Stimulated activated CD4-positive, alpha-beta T cell treated with anti-CD3 and anti-CD28 coated beads, Interleukin-1b, Interleukin-23, amount 100 ng/mL, for 1 hour (primary cell): ENCODE data around the gene MEF2D.
A peak's percentile ranks its signal among the peaks of the same experiment; 100 is the strongest.

Experiments
- DNase-seq, 2 donors: peaks; one replicate each; pipeline ENCODE4 v3.0.0-alpha.2; 2020; ENCODE audit warnings: low read depth in 2 of 2

The MEF2D gene

DNA sequence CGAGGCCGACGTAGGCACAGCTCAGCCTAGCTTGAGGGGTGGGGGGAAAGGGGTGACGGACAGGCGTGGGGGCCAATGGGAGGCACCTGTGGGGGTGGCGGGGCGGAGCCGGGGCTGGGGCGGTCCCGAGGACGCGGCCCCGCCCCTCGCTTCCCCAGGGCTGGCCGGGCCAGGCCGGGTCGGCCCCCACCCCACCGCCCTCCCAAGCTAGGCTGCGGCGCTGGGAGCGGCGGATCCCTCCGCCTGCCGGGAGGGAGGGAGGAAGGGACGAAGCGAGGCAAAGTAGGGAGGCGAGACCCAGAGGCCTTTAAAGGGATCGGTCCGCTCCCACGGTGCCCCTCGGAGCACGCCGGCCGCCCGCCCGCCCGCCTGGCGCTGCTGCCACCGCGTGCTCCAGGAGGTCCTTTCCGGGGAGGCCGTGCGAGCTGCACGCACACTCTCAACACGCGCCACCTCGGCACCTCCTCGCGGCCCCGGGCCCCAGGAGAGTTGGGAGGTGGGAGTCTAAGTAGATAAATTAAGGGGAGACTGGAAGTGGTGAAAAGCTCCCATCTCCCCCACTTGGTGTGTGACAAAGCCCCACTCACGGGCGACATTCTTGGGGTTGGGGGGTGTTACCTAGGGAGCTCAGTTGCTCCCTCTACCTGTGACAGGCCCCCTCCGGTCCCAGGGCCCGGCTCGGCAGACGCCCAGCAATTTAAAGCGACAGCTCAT lies 375 bp upstream of the MEF2D start:
- DNase-seq, result peak; percentile 87 to 92

DNA sequence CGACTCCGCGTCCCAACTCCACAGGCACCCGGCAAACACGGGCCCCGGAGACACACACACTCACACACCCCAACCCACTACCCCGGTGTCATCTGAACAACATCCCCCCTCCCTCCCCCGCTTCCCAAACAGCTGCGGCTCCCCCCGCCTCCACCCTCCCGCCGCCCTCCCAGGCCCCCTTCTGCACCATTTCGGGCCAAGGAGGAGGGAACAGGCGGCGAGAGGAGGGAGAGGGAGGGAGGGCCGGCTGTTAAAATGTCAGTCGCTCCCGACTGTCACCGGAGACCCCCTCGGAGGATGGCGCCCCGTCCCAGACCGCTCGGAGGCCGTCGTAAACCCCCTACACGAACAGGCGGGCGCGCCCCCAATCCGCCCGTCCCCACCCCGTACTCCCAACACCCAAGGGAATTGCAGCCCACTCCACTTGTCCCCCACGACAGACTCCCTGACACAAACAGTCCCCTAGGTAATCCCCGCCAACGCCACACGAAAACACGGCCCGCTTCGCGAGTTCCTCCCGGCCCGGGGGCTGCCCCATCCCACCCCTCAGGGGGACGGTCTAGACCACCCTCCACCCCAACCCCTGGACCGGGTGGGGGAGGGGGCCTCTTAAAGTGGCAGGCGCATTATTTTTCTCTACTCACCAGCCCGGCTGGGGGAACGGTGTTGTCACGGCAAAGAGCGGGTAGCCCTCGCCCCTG lies 583 bp downstream of the MEF2D start:
- no peak for DNase-seq

DNA sequence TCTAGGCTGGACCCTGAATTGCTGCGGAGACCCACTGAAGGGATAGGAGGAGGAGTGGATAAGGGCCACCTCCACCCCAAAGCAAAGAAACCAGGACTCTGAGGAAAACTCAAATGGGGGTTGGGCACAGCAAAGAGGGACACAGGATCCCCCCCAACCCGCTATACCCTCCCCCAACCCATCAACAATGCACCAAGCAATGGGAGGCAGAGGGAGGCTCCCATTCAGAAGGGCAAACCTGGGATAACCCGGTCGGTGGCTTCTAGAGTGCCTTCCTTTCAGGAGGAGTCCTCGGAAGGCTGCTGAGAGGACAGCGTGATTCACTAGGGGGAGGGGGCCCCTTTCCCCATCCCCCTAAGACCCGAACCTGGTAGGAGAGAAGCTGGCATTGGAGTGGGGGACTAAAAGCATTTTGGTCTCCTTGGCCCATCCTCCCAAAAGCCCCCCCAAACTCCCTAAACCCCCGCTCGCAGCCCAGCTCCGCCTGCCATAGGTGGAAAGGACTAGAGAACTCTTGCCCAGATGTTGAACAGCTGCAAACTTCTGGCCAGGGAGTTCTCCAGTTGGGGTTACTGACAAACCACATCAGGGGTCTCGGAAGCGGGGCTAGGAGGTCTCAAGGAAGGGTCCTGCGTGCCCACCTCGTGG lies 1.3 kb downstream of the MEF2D start:
- DNase-seq, result no peak

DNA sequence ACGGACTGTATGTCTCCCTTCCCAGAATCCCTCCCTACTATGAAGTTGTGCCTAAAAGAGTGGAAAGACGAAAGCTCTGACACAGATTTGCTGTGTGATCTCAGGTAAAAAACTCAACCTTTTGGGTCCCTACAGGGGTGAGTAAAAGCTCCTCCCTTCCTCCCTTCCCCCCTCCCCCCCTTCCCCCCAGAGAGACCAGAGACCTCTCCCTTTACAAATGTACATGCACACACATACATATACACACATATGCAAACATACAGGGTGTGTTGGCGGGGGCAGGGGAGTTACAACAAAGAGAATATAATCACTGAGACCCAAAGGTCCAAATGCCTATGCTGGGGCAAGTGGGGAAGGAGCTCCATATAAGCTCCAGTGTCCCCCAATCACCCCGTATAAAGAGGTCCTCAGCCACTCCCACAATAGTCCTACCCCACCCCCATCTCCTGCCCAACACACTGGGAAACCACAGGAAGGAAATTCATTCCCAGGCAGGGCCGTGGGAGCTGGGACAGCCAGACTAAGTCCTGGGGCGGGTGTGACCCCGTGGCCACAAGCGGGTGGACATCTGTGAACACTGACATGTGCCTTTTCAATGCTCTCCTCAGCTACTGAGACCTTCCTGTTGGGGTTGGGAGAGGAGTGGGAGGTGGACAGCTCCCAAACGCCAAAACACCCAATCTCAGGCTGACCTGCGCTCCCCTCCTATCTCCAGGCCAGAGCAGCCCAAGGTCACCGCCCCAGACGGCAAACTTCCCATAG lies 2.0 kb downstream of the MEF2D start:
- no peak for DNase-seq

DNA sequence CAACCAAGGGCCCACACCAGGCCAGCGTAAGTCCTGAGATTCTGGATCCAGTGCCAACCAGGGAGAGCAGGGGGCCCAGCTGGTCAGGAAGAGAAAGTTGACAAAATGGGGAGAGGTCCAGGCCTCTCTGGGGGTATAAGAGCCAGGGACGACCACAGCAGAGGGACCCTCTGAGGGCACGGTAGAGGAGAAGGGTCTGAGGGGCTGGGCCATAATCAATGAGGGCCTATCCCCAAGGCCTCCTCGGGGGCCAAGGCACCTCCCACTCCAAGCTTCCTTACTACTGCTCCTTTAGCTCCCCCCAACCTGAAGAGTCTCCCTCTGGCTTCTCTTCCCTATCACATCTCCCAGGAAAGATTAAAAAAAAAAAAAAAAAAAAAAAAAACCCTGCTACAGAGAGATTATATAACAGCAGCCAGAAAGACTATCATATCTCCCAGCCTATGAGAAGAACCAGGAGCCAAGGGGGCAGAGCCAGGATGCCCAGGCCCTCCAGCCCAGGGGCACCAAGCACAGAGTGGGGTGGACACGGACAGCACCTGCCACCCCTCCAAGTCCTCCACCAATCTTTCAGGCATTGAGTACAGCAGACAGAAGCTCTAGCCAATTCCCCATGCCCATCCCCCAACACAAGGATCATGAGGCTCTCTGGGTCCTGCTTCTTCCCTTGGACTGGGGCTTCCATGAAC lies 2.7 kb downstream of the MEF2D start:
- no peak for DNase-seq

DNA sequence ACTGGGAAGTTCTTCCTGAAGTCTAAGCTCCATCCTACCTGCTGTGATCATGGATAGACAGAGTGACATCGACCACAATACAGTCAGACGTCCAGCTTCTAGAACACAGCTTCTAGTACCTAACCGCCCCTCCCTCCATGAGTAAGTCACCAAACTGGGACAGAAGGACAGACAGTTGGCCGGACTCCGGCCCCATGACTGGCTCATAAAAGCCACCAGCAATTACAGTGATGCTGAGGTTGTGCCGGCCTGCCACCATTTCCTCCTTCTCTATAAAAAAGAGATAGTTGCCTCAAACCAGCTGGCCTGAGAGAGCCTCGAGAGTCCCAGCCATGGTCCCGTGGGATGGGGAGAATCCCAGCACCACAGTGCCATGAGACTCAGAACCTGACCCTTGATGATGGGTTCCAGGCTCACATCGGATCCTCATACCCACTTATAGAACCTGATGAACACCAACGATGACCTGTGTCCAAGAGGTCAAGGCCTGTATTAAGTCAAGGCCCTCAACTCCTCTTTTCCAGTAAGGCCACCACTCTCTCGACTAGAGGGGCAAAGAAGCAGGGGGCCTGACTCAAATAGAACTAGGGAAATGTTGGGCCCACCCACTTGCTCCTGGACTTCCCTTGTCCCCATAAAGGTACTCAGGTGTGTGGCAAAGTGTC lies 3.4 kb downstream of the MEF2D start:
- no peak for DNase-seq

DNA sequence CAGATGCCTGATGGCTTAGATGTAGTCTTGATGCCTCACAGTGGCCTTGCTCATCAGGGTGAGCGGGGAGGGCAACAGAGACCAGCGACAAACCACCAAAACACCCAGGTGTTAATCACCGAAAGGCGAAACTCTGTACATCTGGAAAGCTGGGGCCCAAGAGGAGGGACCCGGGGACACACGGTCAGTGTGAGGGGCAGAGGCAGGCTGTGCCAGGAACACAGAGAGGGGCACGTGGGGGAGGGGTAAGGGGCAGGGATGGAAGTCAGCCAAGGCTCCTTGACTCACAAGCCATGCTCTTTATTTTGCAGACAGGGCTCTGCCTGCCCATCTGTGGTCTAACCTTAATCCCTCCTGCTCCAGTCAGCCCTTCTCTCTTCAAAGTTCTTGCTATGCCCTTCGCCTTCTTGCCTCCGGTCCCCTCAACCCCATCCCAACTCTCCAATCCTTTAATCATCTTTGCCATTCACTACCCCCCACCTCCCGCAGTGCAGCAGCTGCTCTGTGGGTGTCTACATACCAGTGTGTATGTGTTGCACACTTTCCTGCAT lies 4.3 kb downstream of the MEF2D start:
- DNase-seq, result no peak

DNA sequence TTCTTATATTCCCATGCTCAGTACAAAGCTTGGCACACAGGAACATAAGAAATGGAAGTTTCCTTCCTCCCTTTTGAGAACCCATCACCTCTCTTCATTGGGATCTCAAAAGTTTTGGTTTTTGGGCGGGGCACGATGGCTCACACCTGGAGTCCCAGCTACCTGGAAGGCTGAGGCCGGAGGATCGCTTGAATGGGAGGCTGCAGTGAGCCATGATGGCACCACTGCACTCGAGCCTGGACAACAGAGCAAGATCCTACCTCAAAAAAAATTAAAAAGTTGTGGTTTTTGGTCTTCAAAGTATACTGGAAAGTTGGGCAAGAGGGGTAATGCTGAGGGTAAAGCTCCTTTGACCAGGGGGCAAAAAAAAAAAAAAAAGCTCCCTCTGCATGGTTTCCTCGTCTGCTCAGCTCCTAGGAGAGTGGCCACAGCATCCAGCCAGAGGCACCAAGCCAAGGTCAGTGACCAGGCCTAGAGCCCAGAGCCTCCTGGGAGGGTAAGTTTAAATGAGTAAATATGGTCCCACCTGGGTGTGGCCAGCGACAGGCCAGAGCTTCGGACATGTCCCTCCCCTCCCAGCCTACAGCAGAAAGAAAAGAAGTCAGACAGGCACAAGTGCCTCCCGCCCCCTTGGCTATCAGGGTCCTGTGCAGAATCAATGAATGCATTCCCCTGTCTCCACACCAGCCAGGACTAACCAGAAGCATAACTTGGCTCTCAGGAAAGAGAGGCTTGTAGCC lies 5.0 kb downstream of the MEF2D start:
- no peak for DNase-seq

DNA sequence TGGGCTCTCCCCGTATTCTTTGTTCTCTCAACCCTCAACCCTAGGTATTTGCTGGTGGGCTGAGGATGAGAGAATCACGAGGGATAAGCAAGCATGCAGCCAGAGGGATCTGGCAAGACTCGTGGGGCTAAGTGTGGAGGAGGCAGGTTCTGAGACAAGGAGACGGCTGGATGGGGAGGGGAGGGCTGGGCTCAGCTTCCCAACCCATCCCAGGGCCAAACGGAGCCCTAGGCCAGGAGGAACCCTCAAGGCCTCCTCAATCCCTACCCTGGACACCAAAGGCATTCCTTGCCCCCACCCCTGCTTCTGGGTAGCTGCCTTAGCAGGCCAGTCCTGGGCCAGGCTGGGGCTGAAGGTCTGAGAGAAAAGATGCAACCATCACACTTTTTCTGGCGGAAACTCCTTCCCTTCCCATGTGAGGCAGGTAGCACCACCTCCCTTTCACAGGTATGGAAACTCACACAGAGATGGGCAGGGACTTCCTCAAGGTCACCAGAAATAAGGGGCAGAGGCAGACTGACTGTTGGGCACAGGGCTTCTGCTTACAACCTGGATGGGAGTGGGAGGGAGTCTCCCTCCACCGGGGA lies 6.2 kb downstream of the MEF2D start:
- DNase-seq, result no peak

DNA sequence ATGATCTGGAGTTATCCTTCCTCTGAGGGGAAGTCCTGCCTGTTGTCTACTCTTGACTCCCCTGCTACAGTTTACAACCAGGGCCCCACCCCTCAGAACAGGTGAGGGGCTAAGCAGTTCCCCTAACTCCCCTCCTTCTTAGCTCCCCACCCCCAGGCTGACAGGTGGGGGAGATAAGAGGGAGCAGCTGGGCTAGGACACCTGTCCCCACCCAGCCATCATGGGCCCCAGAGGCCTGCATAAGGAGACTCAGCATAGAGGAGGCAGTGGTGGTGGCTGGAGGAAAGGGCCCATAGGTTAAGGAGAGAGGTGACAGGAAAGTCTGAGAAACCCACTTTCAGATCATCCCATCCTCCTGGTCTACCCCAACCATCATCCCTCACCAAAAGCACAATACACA lies 6.8 kb downstream of the MEF2D start:
- no peak for DNase-seq

DNA sequence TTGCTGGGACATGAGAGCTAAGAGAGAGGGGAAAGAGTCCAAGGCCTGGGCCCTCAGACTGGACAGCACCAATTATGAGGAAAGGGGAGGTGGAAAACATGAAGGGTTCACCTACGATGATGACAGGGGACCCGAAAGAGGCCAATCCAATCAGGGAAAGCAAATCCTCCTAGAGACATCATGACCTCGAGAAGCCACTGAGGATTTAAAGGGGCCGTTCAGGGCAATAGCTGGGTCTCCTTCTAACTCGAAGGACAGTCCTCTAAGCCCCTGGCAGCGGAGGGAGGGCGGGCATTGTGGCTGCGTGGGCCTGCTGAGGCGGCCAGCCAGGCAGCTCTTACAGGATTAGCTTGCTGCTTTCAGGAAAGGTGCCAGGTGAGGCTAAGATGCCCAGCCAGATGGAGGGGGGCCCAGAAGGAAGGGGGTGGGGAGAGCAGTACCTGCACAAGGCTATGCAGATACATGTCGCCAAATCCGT lies 7.4 kb downstream of the MEF2D start:
- DNase-seq, result no peak

DNA sequence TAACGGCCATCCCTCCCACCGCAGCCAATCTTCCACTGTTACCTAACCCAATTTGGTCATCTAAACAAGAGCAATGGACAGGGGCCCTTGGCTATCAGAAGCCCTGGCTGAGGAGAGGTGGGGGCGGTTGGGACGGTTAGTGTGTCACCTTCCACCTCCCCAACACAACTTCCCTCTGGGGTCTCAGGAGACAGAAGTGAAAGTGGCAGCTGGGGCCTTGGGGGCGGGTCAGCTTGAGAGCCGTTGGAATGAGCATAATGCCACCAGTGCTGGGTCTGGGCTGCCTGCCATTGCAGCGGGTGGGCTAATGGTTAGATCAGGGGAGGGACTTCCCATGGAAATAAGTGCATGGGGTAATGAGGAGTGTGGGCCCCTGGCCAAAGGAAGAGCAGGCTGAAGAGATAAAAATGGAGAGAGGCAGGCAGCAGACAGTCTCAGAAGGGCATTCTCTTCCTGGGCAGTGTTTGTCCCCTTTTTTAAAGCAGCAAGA lies 7.9 kb downstream of the MEF2D start:
- no peak for DNase-seq

DNA sequence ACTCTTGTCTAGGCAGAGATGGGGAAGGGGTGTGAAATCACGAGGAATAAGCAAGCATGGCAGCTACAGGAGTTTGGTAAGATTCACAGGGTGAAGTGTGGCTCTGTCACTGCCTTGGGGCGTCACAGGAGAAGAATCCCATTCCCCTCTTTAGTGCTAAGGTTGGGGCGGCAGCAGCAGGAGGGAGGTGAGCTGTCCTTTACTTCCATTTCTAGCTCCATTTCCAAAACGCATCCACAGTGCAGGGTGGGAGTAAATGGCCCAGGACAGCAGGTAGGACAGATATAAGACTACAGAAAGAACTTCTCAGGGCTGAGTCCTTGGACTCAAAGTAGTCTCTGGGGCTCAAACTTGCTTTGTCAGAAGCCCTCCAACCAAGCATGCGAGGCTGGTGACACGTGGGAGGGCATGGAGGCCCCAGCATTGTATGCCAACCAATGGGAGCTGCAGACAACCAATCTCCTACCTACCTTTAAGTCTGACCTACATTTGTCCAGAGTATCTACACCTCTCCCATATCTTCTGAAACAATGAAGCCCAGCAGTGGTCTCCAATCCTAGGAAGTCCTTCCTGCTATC lies 8.5 kb downstream of the MEF2D start:
- DNase-seq, result no peak

DNA sequence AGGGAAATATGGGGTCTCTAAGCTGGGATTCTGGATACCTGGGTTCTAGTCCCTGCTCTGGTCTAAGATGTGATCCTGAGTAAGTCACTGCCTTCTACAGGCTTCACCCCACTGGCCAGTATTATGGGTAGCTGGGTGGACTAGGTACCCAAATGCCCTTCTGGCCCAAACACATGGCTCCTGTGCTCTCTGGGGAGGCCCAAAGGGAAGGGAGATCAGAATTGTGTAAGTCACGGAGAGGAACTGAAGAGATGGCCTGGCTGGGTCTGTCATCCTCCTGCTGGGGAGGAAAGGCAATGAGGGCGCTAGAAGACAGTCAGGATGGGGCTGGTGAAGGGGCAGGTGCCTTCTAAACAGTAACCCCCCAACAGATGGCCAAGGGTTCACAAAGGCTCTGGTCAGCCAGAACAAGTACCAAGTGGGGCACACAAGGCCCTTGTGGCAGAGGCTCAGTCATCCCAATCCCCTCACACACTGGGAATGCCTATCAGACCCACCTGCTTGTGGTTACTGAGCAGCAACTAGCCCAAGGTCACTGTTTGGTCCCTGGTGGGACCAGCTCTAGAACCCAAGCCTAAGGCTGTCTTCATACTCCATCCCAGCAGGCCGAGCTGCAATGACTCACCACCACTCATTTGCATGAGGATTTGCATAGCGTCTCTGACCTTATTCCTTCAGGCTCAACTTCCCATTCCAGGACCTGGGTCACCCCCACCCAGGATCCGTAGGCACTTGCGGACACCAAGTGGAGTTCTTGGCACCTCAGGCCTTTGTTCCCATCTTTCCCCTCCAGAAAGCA lies 9.2 kb downstream of the MEF2D start:
- no peak for DNase-seq

DNA sequence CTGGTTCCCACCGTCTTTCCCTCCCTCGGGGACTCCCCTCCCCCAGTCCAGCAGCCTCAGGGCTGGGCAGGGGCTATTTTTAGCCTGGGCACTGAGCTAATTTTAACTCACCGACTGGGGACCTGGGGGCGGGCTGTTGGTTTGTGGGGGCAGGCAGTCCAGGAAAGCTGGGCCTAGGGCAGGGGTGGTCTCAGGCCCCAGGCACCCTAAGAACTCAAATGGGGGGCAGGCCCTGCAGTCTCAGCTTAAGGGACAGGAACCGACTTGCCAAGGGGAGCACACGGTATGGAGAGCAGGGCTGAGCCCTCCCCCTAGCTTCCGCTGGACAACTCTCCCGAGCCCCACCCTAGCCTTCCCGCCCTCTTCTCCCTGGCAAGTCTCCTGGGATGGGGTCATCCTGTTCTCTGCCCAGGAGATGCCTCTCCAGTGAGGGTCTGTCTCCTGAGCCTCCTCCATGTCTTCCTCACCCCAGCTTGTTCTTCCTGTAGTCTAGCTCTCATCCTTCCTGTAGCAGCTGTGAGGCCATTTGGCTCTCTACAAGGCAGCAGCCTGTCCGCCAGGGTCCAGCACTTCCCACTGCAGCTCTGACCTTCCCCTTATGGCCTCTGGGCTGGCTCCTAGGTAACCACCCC lies 10.1 kb downstream of the MEF2D start:
- DNase-seq, result no peak

DNA sequence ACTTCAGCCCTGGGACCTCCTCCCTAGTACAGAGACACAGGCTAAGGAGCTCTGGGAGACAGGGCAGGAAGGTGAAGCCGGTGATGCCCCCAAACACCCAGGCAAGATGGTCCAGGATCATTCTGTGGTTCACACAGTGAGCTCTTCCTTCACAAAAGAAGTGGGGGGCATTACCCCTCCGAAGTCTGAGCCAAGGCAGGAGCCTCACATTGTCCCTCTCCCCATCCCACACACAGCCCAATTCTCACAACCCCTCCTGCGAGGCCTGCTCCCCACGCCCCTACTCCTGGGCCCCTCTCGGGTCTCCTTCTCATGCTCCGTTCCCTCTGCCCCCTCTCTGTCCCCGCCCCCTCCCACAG lies 10.7 kb downstream of the MEF2D start:
- no peak for DNase-seq

DNA sequence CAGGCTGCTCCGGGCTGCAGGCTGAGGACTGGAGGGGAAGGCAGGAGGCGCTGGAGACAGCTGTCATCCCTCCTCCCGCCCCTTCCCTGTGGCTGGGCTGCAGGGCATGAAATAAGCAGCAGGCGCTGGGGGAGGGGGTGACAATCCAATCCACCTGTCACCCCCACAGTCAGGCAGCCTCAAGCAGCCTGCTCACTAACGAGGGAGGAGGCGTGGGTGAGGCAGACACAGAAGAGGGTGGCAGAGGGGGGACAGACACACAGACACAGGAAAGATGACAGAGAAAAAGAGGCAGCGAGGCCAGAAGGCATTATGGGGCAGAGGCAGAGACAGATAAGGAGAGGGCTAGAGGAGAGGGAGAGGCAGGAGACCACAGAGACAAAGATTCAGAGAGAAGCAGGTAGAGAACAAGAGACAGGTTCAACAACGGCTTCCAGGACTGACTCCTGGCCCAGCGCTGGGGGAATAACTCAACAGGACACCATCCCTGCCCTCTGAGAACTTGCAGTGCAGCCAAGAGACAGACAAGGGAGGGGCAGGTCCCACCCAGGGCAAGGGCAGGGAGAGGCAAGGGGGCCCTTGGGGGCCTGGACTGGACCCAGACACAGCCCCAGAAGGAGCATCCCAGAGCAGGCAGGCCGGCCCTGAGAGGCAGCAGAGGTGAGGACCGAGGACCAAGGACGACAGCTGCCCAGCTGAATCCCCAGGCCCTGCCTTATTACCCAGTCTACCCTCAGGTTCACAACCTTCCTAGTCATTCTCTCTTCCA lies 11.2 kb downstream of the MEF2D start:
- no peak for DNase-seq
